Parathyroid adenoma (tissue), 2 donors: ENCODE data around the gene APBB2.

Experiments
- H2AFZ ChIP-seq: fragments of 300-600 bp; sonication (generic); one replicate; pipeline ENCODE4 v1.7.0; 2017; ENCODE audit warnings: antibody characterized with exemption, mild to moderate bottlenecking
- H3K27ac ChIP-seq: fragments of 300-600 bp; sonication (generic); one replicate; pipeline ENCODE4 v1.7.0; 2017
- H3K27me3 ChIP-seq: fragments of 300-600 bp; sonication (generic); one replicate; pipeline ENCODE4 v1.7.0; 2017; ENCODE audit warnings: low read length; ENCODE audit not compliant: control insufficient read depth, insufficient read depth
- H3K36me3 ChIP-seq: fragments of 300-600 bp; sonication (generic); one replicate; pipeline ENCODE4 v1.7.0; 2017; ENCODE audit warnings: low read length; ENCODE audit not compliant: control insufficient read depth, insufficient read depth
- H3K4me1 ChIP-seq: fragments of 300-600 bp; sonication (generic); one replicate; pipeline ENCODE4 v1.7.0; 2017; ENCODE audit warnings: control low read depth
- H3K4me2 ChIP-seq: fragments of 300-600 bp; sonication (generic); one replicate; pipeline ENCODE4 v1.7.0; 2017; ENCODE audit warnings: low read length
- H3K4me3 ChIP-seq: fragments of 300-600 bp; sonication (generic); one replicate; pipeline ENCODE4 v1.7.0; 2017; ENCODE audit warnings: low read depth, low read length
- H3K79me2 ChIP-seq: fragments of 300-600 bp; sonication (generic); one replicate; pipeline ENCODE4 v1.7.0; 2017; ENCODE audit warnings: control low read depth
- H3K9ac ChIP-seq: fragments of 300-600 bp; sonication (generic); one replicate; pipeline ENCODE4 v1.7.0; 2017; ENCODE audit warnings: mild to moderate bottlenecking
- H3K9me3 ChIP-seq: fragments of 300-600 bp; sonication (generic); one replicate; pipeline ENCODE4 v1.7.0; 2017; ENCODE audit warnings: low read length; ENCODE audit not compliant: control insufficient read depth
- CTCF ChIP-seq: fragments of 300-600 bp; sonication (generic); IDR thresholded peaks from one replicate; pipeline ENCODE4 v1.7.0; 2017; ENCODE audit warnings: antibody characterized with exemption, mild to moderate bottlenecking
- donor health status: primary hyperparathyroidism.

APBB2 gene

GRCh38 chr4:40972722-40973121 is 241.6 kb downstream of the APBB2 start:
- no peak overlapping the region for H2AFZ ChIP-seq
- no peak for TF ChIP-seq CTCF
- no peak overlapping the region for H3K9ac ChIP-seq
- no peak overlapping the region for H3K4me3 ChIP-seq
- no peak overlapping the region for H3K27ac ChIP-seq
- no peaks in the 10 kb centered on the region for H3K36me3 ChIP-seq
- H3K9me3 ChIP-seq = no peaks in the 10 kb centered on the region
- no peaks in the 10 kb centered on the region for H3K4me1 ChIP-seq
- H3K4me2 ChIP-seq = no peak overlapping the region
- no peaks in the 10 kb centered on the region for H3K79me2 ChIP-seq
- no peaks in the 10 kb centered on the region for H3K27me3 ChIP-seq

GRCh38 chr4:40971338-40971737 is 243.0 kb downstream of the APBB2 start:
- no peak overlapping the region for H3K4me2 ChIP-seq
- no peak overlapping the region for H3K4me3 ChIP-seq
- no peak overlapping the region for H3K9ac ChIP-seq
- H3K4me1 ChIP-seq = no peaks in the 10 kb centered on the region
- H3K79me2 ChIP-seq = no peaks in the 10 kb centered on the region
- H3K36me3 ChIP-seq = no peaks in the 10 kb centered on the region
- H2AFZ ChIP-seq = no peak overlapping the region
- no peak for TF ChIP-seq CTCF
- no peak overlapping the region for H3K27ac ChIP-seq
- H3K9me3 ChIP-seq = no peaks in the 10 kb centered on the region
- no peaks in the 10 kb centered on the region for H3K27me3 ChIP-seq

- Histone ChIP-seq H3K79me2 (no peaks in the 10 kb centered on the region), H3K4me2 (no peak overlapping the region), H3K4me1 (no peaks in the 10 kb centered on the region), H3K27ac (no peak overlapping the region), H3K9ac (no peak overlapping the region), H3K27me3 (no peaks in the 10 kb centered on the region), H3K36me3 (no peaks in the 10 kb centered on the region), H3K9me3 (no peaks in the 10 kb centered on the region), H2AFZ (no peak overlapping the region), H3K4me3 (no peak overlapping the region)
- TF ChIP-seq CTCF = no peak
Measured at GRCh38 chr4:40969501-40969900, 244.8 kb downstream of the APBB2 start.

- no peak overlapping the region for H3K27ac ChIP-seq
- no peaks in the 10 kb centered on the region for H3K27me3 ChIP-seq
- H3K4me2 ChIP-seq = no peak overlapping the region
- no peak overlapping the region for H3K9ac ChIP-seq
- H3K4me1 ChIP-seq = no peaks in the 10 kb centered on the region
- no peaks in the 10 kb centered on the region for H3K9me3 ChIP-seq
- no peak for TF ChIP-seq CTCF
- no peaks in the 10 kb centered on the region for H3K79me2 ChIP-seq
- H3K4me3 ChIP-seq = no peak overlapping the region
- H3K36me3 ChIP-seq = no peaks in the 10 kb centered on the region
- no peak overlapping the region for H2AFZ ChIP-seq
Measured at GRCh38 chr4:40967550-40967949, 246.8 kb downstream of the APBB2 start.

- no peak overlapping the region for H3K4me3 ChIP-seq
- H3K4me2 ChIP-seq = no peak overlapping the region
Measured at GRCh38 chr4:40966091-40966490, 248.3 kb downstream of the APBB2 start.

More at GRCh38 chr4:40966091-40966490, 248.3 kb downstream of the APBB2 start:
- Histone ChIP-seq H3K27me3 (no peaks in the 10 kb centered on the region), H2AFZ (no peak overlapping the region), H3K36me3 (no peaks in the 10 kb centered on the region), H3K9me3 (no peaks in the 10 kb centered on the region), H3K9ac (no peak overlapping the region), H3K79me2 (no peaks in the 10 kb centered on the region), H3K4me1 (no peaks in the 10 kb centered on the region), H3K27ac (no peak overlapping the region)
- TF ChIP-seq CTCF = no peak
